HepG2 (cell line): ENCODE measurements around the gene MORN5. TPM values are rescaled to one million over a fixed set of nuclear protein-coding genes. Genes with fewer than 3 reads are reported as not detected.

Experiments used
- ATAC-seq: fragments of 200-7000 bp; cut with Tn5 transposase; 3 replicates; pipeline ENCODE4 v1.9.1; 2020; ENCODE audit warnings: mild to moderate bottlenecking, moderate library complexity
- BruUV-seq: library from RNA; stranded (reverse); fragments of 400-500 nt; replicated peaks from 2 replicates; lab custom pipeline; 2021; lab: Mats Ljungman, UMichigan
- CTCF ChIA-PET: fragments of 300-600 bp; formaldehyde crosslinking; extraction: SDS; loops from one replicate; lab custom pipeline; 2021; ENCODE audit warnings: low total read pairs, inconsistent platforms, low intra/inter-chr PET ratio; lab: Yijun Ruan, JAX
- POLR2A ChIA-PET: fragments of 350-600 bp; sonication (Branson Sonifier 250); formaldehyde crosslinking; loops from one replicate; lab custom pipeline; 2020; ENCODE audit warnings: antibody characterized with exemption, inconsistent platforms; lab: Yijun Ruan, JAX
- DNase-seq: peaks from one replicate; pipeline ENCODE4 v3.0.0-alpha.2; 2015; ENCODE audit warnings: low spot score
- FAIRE-seq: peaks from 3 replicates; lab custom pipeline; 2011; peaks lifted over from hg19 to GRCh38; lab: Jason Lieb, UNC
- H2AFZ ChIP-seq: one replicate; pipeline ENCODE4 v1.6.1; 2011; ENCODE audit warnings: low read length, inconsistent platforms
- H3K27ac ChIP-seq: fragments of 300-600 bp; 3 replicates; pipeline ENCODE4 v1.8.0; 2011; ENCODE audit warnings: mixed run types, mild to moderate bottlenecking, mixed read lengths, low read length, inconsistent platforms; ENCODE audit not compliant: insufficient read depth; ENCODE audit errors: extremely low read length
- H3K27me3 ChIP-seq, 2 experiments: fragments of 200-600 bp in 1 of 2; 2 replicates in 1 of 2; 3 replicates in 1 of 2; pipeline versions ENCODE4 v1.6.0 to v1.8.0; 2011; ENCODE audit warnings: low read length in 2 of 2, mild to moderate bottlenecking in 2 of 2, moderate library complexity in 2 of 2, inconsistent platforms in 1 of 2; ENCODE audit not compliant: insufficient read depth in 2 of 2, control insufficient read depth in 1 of 2
- H3K36me3 ChIP-seq, 2 experiments: fragments of 200-600 bp in 1 of 2; replicated peaks in 1 of 2; 2 replicates in 1 of 2; 3 replicates in 1 of 2; pipeline versions ENCODE4 v1.5.1 to v1.8.0; 2011; ENCODE audit warnings: low read length in 2 of 2, inconsistent platforms in 1 of 2; ENCODE audit not compliant: insufficient read depth in 2 of 2, control insufficient read depth in 1 of 2
- H3K4me1 ChIP-seq: 2 replicates; pipeline ENCODE4 v1.5.1; 2012; ENCODE audit warnings: low read length, inconsistent platforms; ENCODE audit not compliant: insufficient read depth
- H3K4me2 ChIP-seq: 2 replicates; pipeline ENCODE4 v1.6.0; 2011; ENCODE audit warnings: low read depth, low read length, inconsistent platforms
- H3K4me3 ChIP-seq, 3 experiments: fragments of 200-600 bp in 1 of 3; sonication (generic), shearing (Covaris generic) in 1 of 3; replicated peaks in 1 of 3; 2 replicates each; pipeline ENCODE4 v1.5.1; 2011 to 2016; ENCODE audit warnings: low read length in 3 of 3, inconsistent platforms in 2 of 3, low read depth in 2 of 3, mild to moderate bottlenecking in 2 of 3, control low read depth in 1 of 3, mixed read lengths in 1 of 3; ENCODE audit not compliant: insufficient read depth in 1 of 3
- H3K79me2 ChIP-seq: one replicate; pipeline ENCODE4 v1.6.1; 2011; ENCODE audit warnings: low read length, inconsistent platforms; ENCODE audit not compliant: insufficient read depth
- H3K9ac ChIP-seq: 2 replicates; pipeline ENCODE4 v1.6.0; 2011; ENCODE audit warnings: mild to moderate bottlenecking, low read depth, low read length, inconsistent platforms; ENCODE audit not compliant: insufficient read depth
- H3K9me3 ChIP-seq: 2 replicates; pipeline ENCODE4 v1.5.1; 2012; ENCODE audit warnings: mild to moderate bottlenecking, low read length
- H4K20me1 ChIP-seq: 2 replicates; pipeline ENCODE4 v1.6.0; 2011; ENCODE audit warnings: inconsistent platforms, mild to moderate bottlenecking, low read length, moderate library complexity; ENCODE audit not compliant: insufficient read depth
- CBX2 ChIP-seq, 2 experiments: fragments of 200-600 bp in 1 of 2; sonication (generic); formaldehyde crosslinking in 1 of 2; IDR thresholded peaks; 2 replicates each; pipeline versions ENCODE4 v1.7.0 to v1.8.1; 2018 to 2022; ENCODE audit warnings: low read depth in 2 of 2, low read length in 1 of 2, mild to moderate bottlenecking in 1 of 2, missing genetic modification reagents in 1 of 2
- ETS1 ChIP-seq: sonication (generic); formaldehyde crosslinking; IDR thresholded peaks from 2 replicates; pipeline ENCODE4 v1.4.0; 2020; ENCODE audit warnings: missing genetic modification reagents
- IRF9 ChIP-seq: sonication (generic); formaldehyde crosslinking; IDR thresholded peaks from 2 replicates; pipeline ENCODE4 v1.8.0; 2022; ENCODE audit warnings: missing genetic modification reagents, mild to moderate bottlenecking, borderline replicate concordance
- KDM6A ChIP-seq: IDR thresholded peaks from 2 replicates; pipeline ENCODE4 v1.6.1; 2016; ENCODE audit warnings: low read depth
- KLF11 ChIP-seq: IDR thresholded peaks from 2 replicates; pipeline ENCODE4 v1.6.1; 2016; ENCODE audit warnings: missing compliant biosample characterization
- MAZ ChIP-seq, 2 experiments: sonication (generic) in 1 of 2; formaldehyde crosslinking in 1 of 2; IDR thresholded peaks; 2 replicates each; pipeline versions ENCODE4 v1.5.0 to v1.6.1; 2012 to 2020; ENCODE audit warnings: low read depth in 2 of 2, mild to moderate bottlenecking in 2 of 2, borderline replicate concordance in 1 of 2, improper control_type of control experiment in 1 of 2, low read length in 1 of 2, missing genetic modification reagents in 1 of 2, moderate library complexity in 1 of 2
- MED8 ChIP-seq: sonication (generic); formaldehyde crosslinking; IDR thresholded peaks from 2 replicates; pipeline ENCODE4 v1.8.1; 2023; ENCODE audit warnings: mild to moderate bottlenecking, missing genetic modification reagents; ENCODE audit not compliant: insufficient replicate concordance
- MTF1 ChIP-seq: sonication (generic); formaldehyde crosslinking; IDR thresholded peaks from 2 replicates; pipeline ENCODE4 v1.5.0; 2020; ENCODE audit warnings: missing genetic modification reagents
- NCOA1 ChIP-seq: sonication (generic); formaldehyde crosslinking; IDR thresholded peaks from 2 replicates; pipeline ENCODE4 v1.9.0; 2021; ENCODE audit warnings: missing genetic modification reagents
- SIN3A ChIP-seq: IDR thresholded peaks from 2 replicates; pipeline ENCODE4 v1.6.1; 2011; ENCODE audit warnings: low read depth, mild to moderate bottlenecking, control low read depth, low read length, borderline replicate concordance
- SP5 ChIP-seq: IDR thresholded peaks from 2 replicates; pipeline ENCODE4 v1.6.1; 2016; ENCODE audit warnings: low read depth, borderline replicate concordance
- SRSF9 ChIP-seq: fragments of 200-400 bp; formaldehyde crosslinking; IDR thresholded peaks from 2 replicates; pipeline ENCODE4 v1.6.1; 2018; ENCODE audit warnings: borderline replicate concordance, mild to moderate bottlenecking, low read depth, low read length; ENCODE audit not compliant: insufficient read depth, poor library complexity, severe bottlenecking
- TARDBP ChIP-seq: sonication (generic); formaldehyde crosslinking; IDR thresholded peaks from 2 replicates; pipeline ENCODE4 v1.8.0; 2022; ENCODE audit warnings: mild to moderate bottlenecking, missing genetic modification reagents
- TEAD2 ChIP-seq: sonication (generic); formaldehyde crosslinking; IDR thresholded peaks from 2 replicates; pipeline ENCODE4 v1.9.0; 2021; ENCODE audit warnings: missing genetic modification reagents
- ZBTB2 ChIP-seq: sonication (generic); formaldehyde crosslinking; IDR thresholded peaks from 2 replicates; pipeline ENCODE4 v1.8.0; 2022; ENCODE audit warnings: low read depth, missing genetic modification reagents
- ZFP82 ChIP-seq: sonication (generic); formaldehyde crosslinking; IDR thresholded peaks from 2 replicates; pipeline ENCODE4 v1.5.1; 2020; ENCODE audit warnings: mild to moderate bottlenecking, missing genetic modification reagents, borderline replicate concordance
- ZNF232 ChIP-seq: sonication (generic); formaldehyde crosslinking; IDR thresholded peaks from 2 replicates; pipeline ENCODE4 v1.4.0; 2020; ENCODE audit warnings: missing genetic modification reagents, borderline replicate concordance
- ZNF30 ChIP-seq: sonication (generic); formaldehyde crosslinking; IDR thresholded peaks from 2 replicates; pipeline ENCODE4 v1.5.0; 2020; ENCODE audit warnings: mild to moderate bottlenecking, missing genetic modification reagents
- ZNF878 ChIP-seq: sonication (generic); formaldehyde crosslinking; IDR thresholded peaks from 2 replicates; pipeline ENCODE4 v1.8.1; 2023; ENCODE audit warnings: mild to moderate bottlenecking, missing genetic modification reagents, moderate library complexity
- ZSCAN30 ChIP-seq: sonication (generic); formaldehyde crosslinking; IDR thresholded peaks from 2 replicates; pipeline ENCODE4 v1.5.0; 2020; ENCODE audit warnings: mild to moderate bottlenecking, missing genetic modification reagents
- WGBS: methylation state at CpG from one replicate; pipeline ENCODE4 v1.1.6; 2017; ENCODE audit warnings: low lambda C conversion rate; 5-methylcytosine and 5-hydroxymethylcytosine counted together
- in situ Hi-C: cut with HindIII; loops from 2 replicates; pipeline ENCODE4 v1.10.0; 2017; ENCODE audit warnings: low pct_unique_long_range_greater_than_20kb; ENCODE audit not compliant: extremely low pct_ligation_motif_present
- intact Hi-C: fragments of 100-400 bp; cut with micrococcal nuclease; formaldehyde crosslinking; loops from one replicate; pipeline ENCODE4 v1.10.0; 2022; ENCODE audit not compliant: unreplicated experiment
- polyA plus RNA-seq, 8 experiments: library from polyadenylated mRNA; depleted of rRNA in 3 of 8; stranded (reverse) in 7 of 8; unstranded in 1 of 8; fragments of >200 nt; fragmentation: Illumina TruSeq in 4 of 8; extraction: Trizol in 4 of 8; gene quantifications; 2 replicates each; pipeline versions ENCODE4 v1.2.1 to v1.2.3, GENCODE V29; 2011 to 2016; ENCODE audit warnings: low read depth in 4 of 8, missing spikeins in 1 of 8, mixed read lengths in 1 of 8; ENCODE audit not compliant: insufficient read depth in 1 of 8
- total RNA-seq, 5 experiments: library from RNA; depleted of rRNA; stranded (reverse); fragments of >200 nt; fragmentation: Illumina TruSeq; extraction: Trizol; gene quantifications; 2 replicates each; pipeline ENCODE4 v1.2.3, GENCODE V29; 2016; ENCODE audit warnings: low read depth in 1 of 5

MORN5 gene
- total and polyA plus RNA-seq, 2 of the 13 experiments (the other 11 are each of a cell fraction or from before 2014, with no cell fraction given) = not detected

- no peak for TF ChIP-seq ZNF30 (CRISPR knock-in tag)
- TF ChIP-seq ZNF878 = no peak
- no peak for TF ChIP-seq ZFP82 (CRISPR knock-in tag)
- no peak for TF ChIP-seq ETS1 (CRISPR knock-in tag)
- TF ChIP-seq MED8 (CRISPR knock-in tag) = no peak
- no peak for TF ChIP-seq SP5 (CRISPR knock-in tag)
- TF ChIP-seq MTF1 (CRISPR knock-in tag) = no peak
- TF ChIP-seq SRSF9 = no peak
- no peak for TF ChIP-seq KDM6A (CRISPR knock-in tag)
Measured at GRCh38 chr9:122115176-122116035, 44.3 kb upstream of the MORN5 start (continued).

GRCh38 chr9:122116040-122116439, 43.7 kb upstream of the MORN5 start:
- intact Hi-C loops (no loop called here), in situ Hi-C loops (no loop called here)
- CTCF ChIA-PET = no interaction called here
- no peaks in the 10 kb centered on the region for H4K20me1 ChIP-seq
- H3K27me3 ChIP-seq = peaks cover 3 to 6% of the 10 kb centered on the region in 2 experiments; a peak in 3 of 5 replicates
- no peaks in the 10 kb centered on the region for H3K79me2 ChIP-seq
- no peak overlapping the region for H3K4me2 ChIP-seq
- no peak overlapping the region for H3K27ac ChIP-seq
- no TSS peak for BruUV-seq
- no peak overlapping the region for H2AFZ ChIP-seq
- ATAC-seq = no peak
- H3K4me3 ChIP-seq = no peak overlapping the region
- no peaks in the 10 kb centered on the region for H3K36me3 ChIP-seq
- peaks cover 11% of the 10 kb centered on the region for H3K4me1 ChIP-seq
- WGBS = 0% methylated on average over 3 of the region's 4 CpGs
- DNase-seq = no peak
- FAIRE-seq = no peak
- no peak overlapping the region for H3K9ac ChIP-seq
- POLR2A ChIA-PET = no interaction called here
- no peaks in the 10 kb centered on the region for H3K9me3 ChIP-seq
- TF ChIP-seq TARDBP (CRISPR knock-in tag) (no peak), TEAD2 (CRISPR knock-in tag) (no peak), ZNF232 (no peak), CBX2 (IDR thresholded peaks at IDR 0.05; ENCODE audit: low read depth, low read length) (no peak), CBX2 (CRISPR knock-in tag; IDR thresholded peaks at IDR 0.05; ENCODE audit: low read depth) (no peak), ZSCAN30 (CRISPR knock-in tag) (no peak), KLF11 (CRISPR knock-in tag) (no peak), ZBTB2 (CRISPR knock-in tag) (no peak), NCOA1 (no peak), MAZ (IDR thresholded peaks at IDR 0.05; ENCODE audit: borderline replicate concordance, low read depth, low read length) (no peak), MAZ (CRISPR knock-in tag; IDR thresholded peaks at IDR 0.05; ENCODE audit: low read depth) (no peak), IRF9 (no peak), SIN3A (no peak)
